HCT116 (cell line): ENCODE measurements around the gene TECTA. TPM values are rescaled to one million over a fixed set of nuclear protein-coding genes. Genes with fewer than 3 reads are reported as not detected.

Experiments used
- ATAC-seq: fragments of 200-7000 bp; cut with Tn5 transposase; 2 replicates; pipeline ENCODE4 v1.9.1; 2020; ENCODE audit warnings: mild to moderate bottlenecking, moderate library complexity
- BruUV-seq: library from RNA; stranded (reverse); fragments of 400-500 nt; replicated peaks from 2 replicates; lab custom pipeline; 2021; lab: Mats Ljungman, UMichigan
- CTCF ChIA-PET: fragments of 300-600 bp; sonication (Branson Sonifier 250); formaldehyde crosslinking; loops from one replicate; lab custom pipeline; 2021; ENCODE audit warnings: antibody characterized with exemption; lab: Charles Lee
- POLR2A ChIA-PET: fragments of 300-600, 350-600 bp; sonication (Branson Sonifier 250); formaldehyde crosslinking; loops from one replicate; lab custom pipeline; 2021; ENCODE audit warnings: antibody characterized with exemption; lab: Charles Lee
- RAD21 ChIA-PET, 2 experiments: fragments of 300-600 bp; sonication (Branson Sonifier 250); formaldehyde crosslinking; loops; one replicate each; lab custom pipeline; 2023; ENCODE audit warnings: low total read pairs in 2 of 2; ENCODE audit not compliant: uncharacterized antibody in 2 of 2, unreplicated experiment in 2 of 2, low non-redundant PET in 1 of 2; lab: Charles Lee
- DNase-seq: peaks from one replicate; pipeline ENCODE4 v3.0.0-alpha.2; 2010; ENCODE audit warnings: low read depth, low spot score
- H2AFZ ChIP-seq: fragments of 200-600 bp; shearing (Covaris generic), sonication (generic); 2 replicates; pipeline ENCODE4 v1.6.1; 2017; ENCODE audit warnings: low read depth, mixed run types, mixed read lengths, antibody characterized with exemption, low read length; ENCODE audit not compliant: poor library complexity, severe bottlenecking
- H3K27ac ChIP-seq: 2 replicates; pipeline ENCODE4 v1.5.1; 2012; ENCODE audit warnings: low read depth, low read length
- H3K27me3 ChIP-seq: fragments of 200-600 bp; sonication (generic); 2 replicates; pipeline ENCODE4 v1.6.1; 2016; ENCODE audit warnings: mixed run types, low read length, mixed read lengths; ENCODE audit not compliant: insufficient read depth
- H3K36me3 ChIP-seq, 2 experiments: fragments of 200-500 bp in 1 of 2; fragments of 200-600 bp in 1 of 2; sonication (Bioruptor generic) in 1 of 2; sonication (generic) in 1 of 2; 2 replicates each; pipeline versions ENCODE4 v1.5.1 to v1.6.1; 2014 to 2016; ENCODE audit warnings: low read length in 2 of 2, inconsistent platforms in 1 of 2, mixed read lengths in 1 of 2, mixed run types in 1 of 2; ENCODE audit not compliant: insufficient read depth in 2 of 2, control insufficient read depth in 1 of 2
- H3K4me1 ChIP-seq, 2 experiments: fragments of 200-600 bp in 1 of 2; sonication (generic) in 1 of 2; 2 replicates each; pipeline versions ENCODE4 v1.5.1 to v1.6.1; 2012 to 2017; ENCODE audit warnings: low read length in 2 of 2, inconsistent platforms in 1 of 2, mild to moderate bottlenecking in 1 of 2, mixed read lengths in 1 of 2, mixed run types in 1 of 2, moderate library complexity in 1 of 2; ENCODE audit not compliant: insufficient read depth in 2 of 2, control insufficient read depth in 1 of 2
- H3K4me2 ChIP-seq: fragments of 200-600 bp; sonication (generic); 2 replicates; pipeline ENCODE4 v1.6.1; 2017; ENCODE audit warnings: mixed run types, low read length, mixed read lengths
- H3K4me3 ChIP-seq, 2 experiments: fragments of 200-600 bp in 1 of 2; sonication (generic) in 1 of 2; replicated peaks in 1 of 2; 2 replicates each; pipeline ENCODE4 v1.5.1; 2011 to 2016; ENCODE audit warnings: low read length in 2 of 2, control low read depth in 1 of 2, low read depth in 1 of 2, mild to moderate bottlenecking in 1 of 2, mixed read lengths in 1 of 2, mixed run types in 1 of 2
- H3K79me2 ChIP-seq: fragments of 200-600 bp; sonication (generic); 2 replicates; pipeline ENCODE4 v1.6.1; 2017; ENCODE audit warnings: mild to moderate bottlenecking, mixed run types, low read length, moderate library complexity, mixed read lengths; ENCODE audit not compliant: insufficient read depth
- H3K9ac ChIP-seq: fragments of 200-600 bp; sonication (generic); 2 replicates; pipeline ENCODE4 v1.6.1; 2016; ENCODE audit warnings: low read length, mixed read lengths
- H3K9me2 ChIP-seq: fragments of 200-600 bp; sonication (generic), shearing (Covaris generic); 2 replicates; pipeline ENCODE4 v1.6.1; 2017; ENCODE audit warnings: mixed run types, mild to moderate bottlenecking, moderate library complexity; ENCODE audit not compliant: insufficient read depth
- H3K9me3 ChIP-seq, 2 experiments: fragments of 200-500 bp in 1 of 2; fragments of 200-600 bp in 1 of 2; sonication (Bioruptor generic) in 1 of 2; sonication (generic) in 1 of 2; 2 replicates each; pipeline ENCODE4 v1.6.1; 2014 to 2017; ENCODE audit warnings: low read length in 2 of 2, mixed read lengths in 2 of 2, inconsistent platforms in 1 of 2, low read depth in 1 of 2, mild to moderate bottlenecking in 1 of 2, mixed run types in 1 of 2, moderate library complexity in 1 of 2; ENCODE audit not compliant: control insufficient read depth in 1 of 2, insufficient read depth in 1 of 2
- H4K20me1 ChIP-seq: fragments of 200-600 bp; sonication (generic), shearing (Covaris generic); 2 replicates; pipeline ENCODE4 v1.6.1; 2017; ENCODE audit warnings: mixed run types, mild to moderate bottlenecking, moderate library complexity; ENCODE audit not compliant: insufficient read depth
- CEBPB ChIP-seq: IDR thresholded peaks from 2 replicates; pipeline ENCODE4 v1.6.1; 2012; ENCODE audit warnings: low read depth
- ELF1 ChIP-seq: IDR thresholded peaks from 2 replicates; pipeline ENCODE4 v1.6.1; 2012; ENCODE audit warnings: low read depth, borderline replicate concordance
- EZH2phosphoT487 ChIP-seq: fragments of 200-600 bp; IDR thresholded peaks from 2 replicates; pipeline ENCODE4 v1.6.1; 2018; ENCODE audit warnings: antibody characterized with exemption, borderline replicate concordance
- FOSL1 ChIP-seq: IDR thresholded peaks from 2 replicates; pipeline ENCODE4 v1.6.1; 2012; ENCODE audit warnings: low read depth
- JUND ChIP-seq: IDR thresholded peaks from 2 replicates; pipeline ENCODE4 v1.6.1; 2012
- POLR2A ChIP-seq: IDR thresholded peaks from 2 replicates; pipeline ENCODE4 v1.7.0; 2011; ENCODE audit warnings: borderline replicate concordance; ENCODE audit not compliant: insufficient read depth, insufficient read length; ENCODE audit errors: extremely low read depth
- POLR2AphosphoS5 ChIP-seq: IDR thresholded peaks from 2 replicates; pipeline ENCODE4 v1.6.1; 2011; ENCODE audit warnings: mild to moderate bottlenecking, low read depth, low read length, moderate library complexity
- RAD21 ChIP-seq: IDR thresholded peaks from 2 replicates; pipeline ENCODE4 v1.6.1; 2012; ENCODE audit warnings: low read depth, mild to moderate bottlenecking
- SRF ChIP-seq: IDR thresholded peaks from 2 replicates; pipeline ENCODE4 v1.6.1; 2012; ENCODE audit warnings: low read depth
- YY1 ChIP-seq: IDR thresholded peaks from 2 replicates; pipeline ENCODE4 v1.6.1; 2011; ENCODE audit warnings: low read length, low read depth, moderate library complexity, mild to moderate bottlenecking; ENCODE audit not compliant: insufficient replicate concordance; ENCODE audit errors: extremely low read depth
- ZFX ChIP-seq: fragments of 450-650 bp; IDR thresholded peaks from 2 replicates; pipeline ENCODE4 v1.6.1; 2017
- intact Hi-C: fragments of 100-400 bp; cut with micrococcal nuclease; formaldehyde crosslinking; loops from 2 replicates; pipeline ENCODE4 v1.10.0; 2022
- total RNA-seq: library from RNA; stranded (reverse); gene quantifications from one replicate; pipeline ENCODE4 v1.2.1, GENCODE V29; 2021; ENCODE audit not compliant: unreplicated experiment
- TF ChIP-seq, protein P1 (sequence below): IDR thresholded peaks from 2 replicates; pipeline ENCODE4 v1.6.1; 2012; ENCODE audit warnings: low read depth
- TF ChIP-seq, protein P2 (sequence below): IDR thresholded peaks from 2 replicates; pipeline ENCODE4 v1.6.1; 2012
- TF ChIP-seq, protein P3 (sequence below): IDR thresholded peaks from 2 replicates; pipeline ENCODE4 v1.6.1; 2011; ENCODE audit warnings: mild to moderate bottlenecking, low read length, moderate library complexity; ENCODE audit not compliant: insufficient replicate concordance; ENCODE audit errors: extremely low read depth

The TECTA gene
- total RNA-seq, 1 experiment from 2014 or later: 0.81 TPM

DNA sequence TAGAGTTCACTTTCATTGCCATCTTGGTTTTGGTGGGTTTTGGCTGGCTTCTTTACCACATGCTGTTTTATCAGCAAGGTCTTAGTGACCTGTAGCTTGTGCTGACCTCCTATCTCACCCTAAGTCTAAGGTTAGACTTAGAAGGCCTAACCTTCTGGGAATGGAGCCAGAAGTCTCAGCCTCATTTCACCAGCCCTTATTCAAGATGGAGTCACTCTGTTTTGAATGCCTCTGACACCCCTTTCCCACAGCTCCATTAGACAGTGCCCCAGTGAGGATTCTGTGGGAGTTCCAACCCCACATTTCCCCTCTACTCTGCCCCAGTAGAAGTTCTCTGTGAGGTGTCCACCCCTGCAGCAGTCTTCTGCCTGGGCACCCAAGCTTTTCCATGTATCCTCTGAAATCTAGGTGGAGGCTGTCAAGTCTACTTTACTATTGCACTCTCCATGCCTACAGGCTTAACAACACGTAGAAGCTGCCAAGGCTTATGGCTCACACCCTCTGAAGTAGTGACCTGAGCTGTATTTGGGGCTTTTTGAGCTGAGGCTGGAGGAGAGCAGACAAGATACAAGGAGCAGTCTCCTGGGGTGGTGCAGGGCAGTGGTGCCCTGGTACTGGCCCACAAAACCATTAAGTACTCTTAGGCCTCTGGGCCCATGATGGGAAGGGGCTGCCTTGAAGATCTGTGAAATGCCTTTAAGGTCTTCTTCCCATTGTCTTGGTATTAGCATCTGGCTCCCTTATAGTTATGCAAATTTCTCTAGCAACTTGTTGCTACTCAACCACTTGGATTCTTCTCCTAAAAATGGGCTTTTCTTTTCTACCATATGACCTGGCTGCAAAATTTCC is 125.6 kb downstream of the TECTA start:
- H3K27me3 ChIP-seq: peaks cover 25% of the 10 kb centered on the region; the same call in 1 of the 2 replicates
- peak; percentile 76 for ATAC-seq

DNA sequence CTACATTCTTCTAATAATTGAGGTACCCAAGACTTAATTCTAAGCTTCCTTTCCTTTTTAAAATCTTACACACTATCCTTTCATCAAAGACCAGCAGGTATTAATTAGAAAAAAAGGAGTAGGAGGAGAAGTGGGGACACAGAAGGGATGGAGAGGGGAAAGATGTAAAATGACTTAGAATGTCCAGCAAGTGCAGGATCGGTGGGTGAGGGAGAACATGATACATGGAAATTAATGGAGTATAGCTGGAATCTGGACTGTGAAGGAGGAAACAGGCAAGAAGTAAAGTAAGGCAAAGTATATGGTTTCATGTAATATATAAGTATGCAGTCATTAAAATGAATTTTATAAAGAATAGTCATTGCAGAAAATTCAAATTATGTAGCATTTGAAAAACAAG is 127.8 kb downstream of the TECTA start:
- BruUV-seq: no TSS peak
- TF ChIP-seq FOSL1 (no peak), CEBPB (no peak), ZFX (no peak), RAD21 (no peak), JUND (no peak), EZH2phosphoT487 (no peak), ELF1 (no peak), YY1 (no peak), SRF (no peak)
- TF ChIP-seq, protein P1, sequence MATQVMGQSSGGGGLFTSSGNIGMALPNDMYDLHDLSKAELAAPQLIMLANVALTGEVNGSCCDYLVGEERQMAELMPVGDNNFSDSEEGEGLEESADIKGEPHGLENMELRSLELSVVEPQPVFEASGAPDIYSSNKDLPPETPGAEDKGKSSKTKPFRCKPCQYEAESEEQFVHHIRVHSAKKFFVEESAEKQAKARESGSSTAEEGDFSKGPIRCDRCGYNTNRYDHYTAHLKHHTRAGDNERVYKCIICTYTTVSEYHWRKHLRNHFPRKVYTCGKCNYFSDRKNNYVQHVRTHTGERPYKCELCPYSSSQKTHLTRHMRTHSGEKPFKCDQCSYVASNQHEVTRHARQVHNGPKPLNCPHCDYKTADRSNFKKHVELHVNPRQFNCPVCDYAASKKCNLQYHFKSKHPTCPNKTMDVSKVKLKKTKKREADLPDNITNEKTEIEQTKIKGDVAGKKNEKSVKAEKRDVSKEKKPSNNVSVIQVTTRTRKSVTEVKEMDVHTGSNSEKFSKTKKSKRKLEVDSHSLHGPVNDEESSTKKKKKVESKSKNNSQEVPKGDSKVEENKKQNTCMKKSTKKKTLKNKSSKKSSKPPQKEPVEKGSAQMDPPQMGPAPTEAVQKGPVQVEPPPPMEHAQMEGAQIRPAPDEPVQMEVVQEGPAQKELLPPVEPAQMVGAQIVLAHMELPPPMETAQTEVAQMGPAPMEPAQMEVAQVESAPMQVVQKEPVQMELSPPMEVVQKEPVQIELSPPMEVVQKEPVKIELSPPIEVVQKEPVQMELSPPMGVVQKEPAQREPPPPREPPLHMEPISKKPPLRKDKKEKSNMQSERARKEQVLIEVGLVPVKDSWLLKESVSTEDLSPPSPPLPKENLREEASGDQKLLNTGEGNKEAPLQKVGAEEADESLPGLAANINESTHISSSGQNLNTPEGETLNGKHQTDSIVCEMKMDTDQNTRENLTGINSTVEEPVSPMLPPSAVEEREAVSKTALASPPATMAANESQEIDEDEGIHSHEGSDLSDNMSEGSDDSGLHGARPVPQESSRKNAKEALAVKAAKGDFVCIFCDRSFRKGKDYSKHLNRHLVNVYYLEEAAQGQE: no peak
- TF ChIP-seq, protein P2, sequence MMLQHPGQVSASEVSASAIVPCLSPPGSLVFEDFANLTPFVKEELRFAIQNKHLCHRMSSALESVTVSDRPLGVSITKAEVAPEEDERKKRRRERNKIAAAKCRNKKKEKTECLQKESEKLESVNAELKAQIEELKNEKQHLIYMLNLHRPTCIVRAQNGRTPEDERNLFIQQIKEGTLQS: no peak

More for the DNA sequence above, 125.6 kb downstream of the TECTA start:
- ChIA-PET POLR2A (interaction anchor here (0.6 to 1.1 kb wide), 2 partner anchors 66 to 238 kb away, joined by 3 read pairs; partner anchors contain the start of gene SC5D), CTCF (no interaction called here), RAD21 (no interaction called here)
- Histone ChIP-seq H3K9ac (no peak overlapping the region), H3K4me1 (no peaks in the 10 kb centered on the region), H3K9me2 (no peaks in the 10 kb centered on the region), H3K79me2 (no peaks in the 10 kb centered on the region), H3K4me2 (no peak overlapping the region), H3K36me3 (no peaks in the 10 kb centered on the region), H3K9me3 (no peaks in the 10 kb centered on the region), H2AFZ (no peak overlapping the region), H4K20me1 (no peaks in the 10 kb centered on the region)
- DNase-seq: peak; percentile 15
- BruUV-seq: no TSS peak
- intact Hi-C loops: no loop called here
- TF ChIP-seq, protein P3, sequence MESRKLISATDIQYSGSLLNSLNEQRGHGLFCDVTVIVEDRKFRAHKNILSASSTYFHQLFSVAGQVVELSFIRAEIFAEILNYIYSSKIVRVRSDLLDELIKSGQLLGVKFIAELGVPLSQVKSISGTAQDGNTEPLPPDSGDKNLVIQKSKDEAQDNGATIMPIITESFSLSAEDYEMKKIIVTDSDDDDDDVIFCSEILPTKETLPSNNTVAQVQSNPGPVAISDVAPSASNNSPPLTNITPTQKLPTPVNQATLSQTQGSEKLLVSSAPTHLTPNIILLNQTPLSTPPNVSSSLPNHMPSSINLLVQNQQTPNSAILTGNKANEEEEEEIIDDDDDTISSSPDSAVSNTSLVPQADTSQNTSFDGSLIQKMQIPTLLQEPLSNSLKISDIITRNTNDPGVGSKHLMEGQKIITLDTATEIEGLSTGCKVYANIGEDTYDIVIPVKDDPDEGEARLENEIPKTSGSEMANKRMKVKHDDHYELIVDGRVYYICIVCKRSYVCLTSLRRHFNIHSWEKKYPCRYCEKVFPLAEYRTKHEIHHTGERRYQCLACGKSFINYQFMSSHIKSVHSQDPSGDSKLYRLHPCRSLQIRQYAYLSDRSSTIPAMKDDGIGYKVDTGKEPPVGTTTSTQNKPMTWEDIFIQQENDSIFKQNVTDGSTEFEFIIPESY: no peak
- TF ChIP-seq POLR2A (peak; percentile 98), POLR2AphosphoS5 (0 out of 2 replicates have a peak, but pooled peaks have one; percentile 20)
- TF ChIP-seq, all 23 proteins: peak for 2
- H3K27ac ChIP-seq: no peak overlapping the region
- H3K4me3 ChIP-seq: no peak overlapping the region

More for the DNA sequence above, 127.8 kb downstream of the TECTA start:
- Histone ChIP-seq H2AFZ (no peak overlapping the region), H3K4me3 (no peak overlapping the region), H3K27ac (no peak overlapping the region), H3K36me3 (no peaks in the 10 kb centered on the region), H3K27me3 (peaks cover 8% of the 10 kb centered on the region; the same call in 1 of the 2 replicates), H3K4me1 (no peaks in the 10 kb centered on the region), H3K79me2 (no peaks in the 10 kb centered on the region), H3K4me2 (no peak overlapping the region), H3K9me3 (no peaks in the 10 kb centered on the region), H4K20me1 (no peaks in the 10 kb centered on the region), H3K9ac (no peak overlapping the region), H3K9me2 (no peaks in the 10 kb centered on the region)
- ChIA-PET RAD21 (no interaction called here), POLR2A (no interaction called here), CTCF (no interaction called here)
- ATAC-seq (no peak), DNase-seq (no peak)
- intact Hi-C loops: no loop called here
